Spleen (tissue), 13 donors: ENCODE data around the gene SLC1A6. TPM values are rescaled to one million over a fixed set of nuclear protein-coding genes. Genes with fewer than 3 reads are reported as not detected.

Source experiments
- DNase-seq: peaks from one replicate; pipeline ENCODE4 v3.0.0-alpha.2; 2020
- H3K27ac ChIP-seq, 8 donors: fragments of 200-600 bp; sonication (generic) in 7 of 8; 1 replicate in 4 of 8; 2 replicates in 4 of 8; pipeline versions ENCODE4 v1.5.0 to v1.8.0; 2016 to 2021; ENCODE audit warnings: inconsistent platforms in 4 of 8, mild to moderate bottlenecking in 4 of 8, moderate library complexity in 1 of 8
- H3K27me3 ChIP-seq, 7 donors: fragments of 200-600 bp; sonication (generic) in 6 of 7; replicated peaks in 1 of 7; 1 replicate in 4 of 7; 2 replicates in 3 of 7; pipeline versions ENCODE4 v1.5.0 to v1.8.0; 2016 to 2021; ENCODE audit warnings: inconsistent platforms in 3 of 7, mild to moderate bottlenecking in 1 of 7
- H3K36me3 ChIP-seq, 6 donors: fragments of 200-600 bp; sonication (generic) in 5 of 6; 1 replicate in 4 of 6; 2 replicates in 2 of 6; pipeline versions ENCODE4 v1.5.0 to v1.8.0; 2016 to 2021; ENCODE audit warnings: inconsistent platforms in 2 of 6
- H3K4me1 ChIP-seq, 6 donors: fragments of 200-600 bp; sonication (generic) in 5 of 6; 1 replicate in 3 of 6; 2 replicates in 3 of 6; pipeline versions ENCODE4 v1.5.0 to v1.8.0; 2016 to 2021; ENCODE audit warnings: inconsistent platforms in 3 of 6
- H3K4me3 ChIP-seq, 8 donors: fragments of 200-600 bp; sonication (generic) in 7 of 8; 1 replicate in 4 of 8; 2 replicates in 4 of 8; pipeline versions ENCODE4 v1.5.0 to v1.8.0; 2016 to 2021; ENCODE audit warnings: inconsistent platforms in 4 of 8, mild to moderate bottlenecking in 4 of 8, moderate library complexity in 2 of 8
- H3K9me3 ChIP-seq, 8 donors: fragments of 200-600 bp; sonication (generic) in 7 of 8; 1 replicate in 4 of 8; 2 replicates in 4 of 8; pipeline versions ENCODE4 v1.5.0 to v1.8.0; 2016 to 2021; ENCODE audit warnings: inconsistent platforms in 4 of 8
- CTCF ChIP-seq, 11 experiments: fragments of 200-600 bp in 7 of 11; fragments of 450-650 bp in 4 of 11; sonication (generic) in 4 of 11; IDR thresholded peaks in 8 of 11; conservative IDR thresholded peaks in 3 of 11; 1 replicate in 7 of 11; 2 replicates in 4 of 11; pipeline versions ENCODE4 v1.4.0 to v1.8.0; 2016 to 2021; ENCODE audit warnings: antibody characterized with exemption in 11 of 11, inconsistent platforms in 4 of 11, mild to moderate bottlenecking in 1 of 11
- POLR2A ChIP-seq, 3 donors: fragments of 450-650 bp; IDR thresholded peaks; one replicate each; pipeline ENCODE4 v1.5.1; 2017; ENCODE audit warnings: antibody characterized with exemption in 3 of 3, mild to moderate bottlenecking in 1 of 3
- POLR2AphosphoS5 ChIP-seq, 3 donors: sonication (generic); formaldehyde crosslinking; IDR thresholded peaks; one replicate each; pipeline ENCODE4 v1.5.1; 2017; ENCODE audit warnings: antibody characterized with exemption in 3 of 3
- WGBS, 5 donors: extraction: QIAGEN DNeasy Blood & Tissue Kit in 3 of 5; methylation state at CpG; one replicate each; pipeline versions ENCODE4 v1.1.5 to v1.1.7; 2013 to 2018; 5-methylcytosine and 5-hydroxymethylcytosine counted together
- intact Hi-C: fragments of 100-400 bp; cut with DNase I; formaldehyde crosslinking; loops from one replicate; pipeline ENCODE4 v1.15.0; 2023; ENCODE audit warnings: low total_unique reads
- long read RNA-seq, 2 donors: transcript quantifications; one replicate each; lab custom pipeline, GENCODE V29; 2026
- polyA plus RNA-seq, 3 donors: library from polyadenylated mRNA; stranded (reverse); fragments of 200-250 nt; gene quantifications; one replicate each; pipeline ENCODE4 v1.2.1, GENCODE V29; 2013
- total RNA-seq, 7 donors: library from RNA; depleted of rRNA in 3 of 7; stranded (reverse); fragments of >200 nt in 3 of 7; fragmentation: NEBNext Ultra II Directional in 4 of 7; extraction: Animal tissue kit (Norgen Biotek cat#: 25700) in 4 of 7; gene quantifications; one replicate each; pipeline versions ENCODE4 v1.1.0 to v1.2.1, GENCODE V29; 2016 to 2021
- donor health status: healthy with polysubstance abuse.
- donor health status: DM: no; HTN: no; CAD: no; lungs with moderate emphysema.
- donor health status: DM: no; HTN: no; CAD: no.
- donor health status: Bipolar disorder and iron deficiency.
- donor health status: healthy.
- donor health status: DM: no; HTN: no; CAD: no.
- donor health status: DM: yes; HTN: yes; CAD: no.

Gene SLC1A6
- total RNA-seq (not detected), polyA plus RNA-seq (not detected)
- long read RNA-seq, donor 1, result 0 reads
- long read RNA-seq, donor 2, result 0 reads

GRCh38 chr19:14979476-14980255 lies at the start of gene SLC1A6:
Gene SLC1A6, minus strand, starts transcription at chr19:14979864. Its CDS starts 6,954 bp downstream, at chr19:14972910.
- TF ChIP-seq POLR2AphosphoS5 (IDR thresholded peaks at IDR 0.05) (no peak), CTCF (IDR thresholded peaks at IDR 0.05 in 8 of 11, conservative IDR thresholded peaks at IDR 0.05 in 3 of 11) (no peak), POLR2A (IDR thresholded peaks at IDR 0.05) (no peak)
- no peak for DNase-seq
- peak within 1 kb of the TSS in 4 of 8 donors; percentile 3 to 50 (median 22) for H3K4me3 ChIP-seq
- no peaks in the 10 kb centered on the region for H3K36me3 ChIP-seq
- intact Hi-C loops, result no loop called here
- H3K4me1 ChIP-seq, result peaks cover 0 to 13% (median 2%) of the 10 kb centered on the region in 6 donors
- peaks cover 0 to 2% (median 0%) of the 10 kb centered on the region in 8 donors for H3K9me3 ChIP-seq
- no peak within 1 kb of the TSS for H3K27ac ChIP-seq
- peaks cover 0 to 69% (median 41%) of the 10 kb centered on the region in 7 donors for H3K27me3 ChIP-seq
- 0 to 3% (median 1%) methylated on average over 3 to 84 of the region's 84 CpGs for WGBS, 5 donors

GRCh38 chr19:15028490-15028889 lies 48.8 kb upstream of the SLC1A6 start:
- peaks cover 0 to 23% (median 0%) of the 10 kb centered on the region in 7 donors for H3K27me3 ChIP-seq
- TF ChIP-seq POLR2AphosphoS5 (IDR thresholded peaks at IDR 0.05) (no peak), POLR2A (IDR thresholded peaks at IDR 0.05) (no peak), CTCF (IDR thresholded peaks at IDR 0.05 in 8 of 11, conservative IDR thresholded peaks at IDR 0.05 in 3 of 11) (no peak)
- 66 to 93% (median 72%) methylated on average over 4 to 5 of the region's 5 CpGs for WGBS, 5 donors
- no peaks in the 10 kb centered on the region for H3K36me3 ChIP-seq
- H3K9me3 ChIP-seq, result no peaks in the 10 kb centered on the region
- no peak overlapping the region for H3K27ac ChIP-seq
- H3K4me3 ChIP-seq, result no peak overlapping the region
- no peaks in the 10 kb centered on the region for H3K4me1 ChIP-seq
- no peak for DNase-seq
- intact Hi-C loops, result no loop called here

- intact Hi-C loops, result no loop called here
These were observed 45.6 kb upstream of the SLC1A6 start for GRCh38 chr19:15025217-15025616.

More at GRCh38 chr19:15025217-15025616, 45.6 kb upstream of the SLC1A6 start:
- WGBS, 5 donors, result 22 to 42% (median 26%) methylated on average over 2 of the region's 2 CpGs
- Histone ChIP-seq H3K36me3 (no peaks in the 10 kb centered on the region), H3K27ac (no peak overlapping the region), H3K4me3 (no peak overlapping the region), H3K4me1 (no peaks in the 10 kb centered on the region), H3K27me3 (peaks cover 0 to 49% (median 8%) of the 10 kb centered on the region in 7 donors), H3K9me3 (no peaks in the 10 kb centered on the region)
- peak in 1 of 11 experiments; percentile 20 for TF ChIP-seq CTCF (IDR thresholded peaks at IDR 0.05 in 8 of 11, conservative IDR thresholded peaks at IDR 0.05 in 3 of 11)
- TF ChIP-seq POLR2A (IDR thresholded peaks at IDR 0.05), result no peak
- DNase-seq, result no peak
